DMS53 (cell line): ENCODE results near the gene LIME1.

ENCODE experiments used
- DNase-seq: peaks from one replicate; lab custom pipeline; 2025; lab: John Stamatoyannopoulos, UW

The LIME1 gene

DNA sequence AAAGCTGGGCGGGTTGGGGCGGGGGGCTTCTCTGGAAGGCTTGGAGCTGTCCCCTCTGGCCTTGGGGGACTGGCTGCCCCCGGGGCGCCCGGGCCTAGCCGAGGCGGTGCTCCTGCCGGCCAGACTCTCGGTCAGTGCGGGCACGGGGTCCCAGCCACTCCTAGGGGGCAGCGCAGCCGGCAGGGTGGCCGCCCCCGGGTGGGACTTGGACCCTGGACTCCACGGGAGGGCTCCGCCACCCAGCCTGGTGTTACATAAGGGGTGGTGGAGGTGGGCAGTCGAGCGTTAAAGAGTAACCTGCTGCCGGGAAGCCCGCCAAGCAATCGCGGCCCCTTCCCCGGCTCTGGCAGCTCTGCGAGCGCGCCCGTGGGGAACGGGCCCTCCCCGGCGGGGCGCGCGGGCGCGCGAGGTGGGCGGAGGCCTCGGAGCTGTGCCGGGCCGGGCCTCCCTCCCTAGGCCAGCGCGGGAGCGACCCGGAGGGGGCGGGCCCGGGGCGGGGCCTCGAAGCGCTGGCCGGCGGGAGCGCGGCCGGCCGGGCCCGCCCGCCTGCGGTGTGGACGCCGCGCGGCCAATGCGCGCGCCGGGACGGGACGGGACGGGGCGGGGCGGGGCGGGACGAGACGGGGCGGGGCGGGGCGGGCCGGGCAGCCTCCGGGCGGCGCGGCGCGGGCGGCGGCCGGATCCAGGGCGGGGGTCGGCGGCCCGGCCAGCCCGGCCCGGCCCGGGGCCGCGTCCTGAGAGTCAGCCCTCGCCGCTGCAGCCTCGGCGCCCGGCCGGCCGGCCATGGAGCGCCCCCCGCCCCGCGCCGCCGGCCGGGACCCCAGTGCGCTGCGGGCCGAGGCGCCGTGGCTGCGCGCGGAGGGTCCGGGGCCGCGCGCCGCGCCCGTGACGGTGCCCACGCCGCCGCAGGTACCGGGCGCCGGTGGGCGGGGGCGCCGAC lies 2.9 kb downstream of the LIME1 start, which contains the start of gene SLC2A4RG:
TSS of gene SLC2A4RG (plus strand) at position 647 of the 940 bp plus-strand sequence. CDS start at position 784, 137 bp downstream.
- DNase-seq, result peak; percentile 94

DNA sequence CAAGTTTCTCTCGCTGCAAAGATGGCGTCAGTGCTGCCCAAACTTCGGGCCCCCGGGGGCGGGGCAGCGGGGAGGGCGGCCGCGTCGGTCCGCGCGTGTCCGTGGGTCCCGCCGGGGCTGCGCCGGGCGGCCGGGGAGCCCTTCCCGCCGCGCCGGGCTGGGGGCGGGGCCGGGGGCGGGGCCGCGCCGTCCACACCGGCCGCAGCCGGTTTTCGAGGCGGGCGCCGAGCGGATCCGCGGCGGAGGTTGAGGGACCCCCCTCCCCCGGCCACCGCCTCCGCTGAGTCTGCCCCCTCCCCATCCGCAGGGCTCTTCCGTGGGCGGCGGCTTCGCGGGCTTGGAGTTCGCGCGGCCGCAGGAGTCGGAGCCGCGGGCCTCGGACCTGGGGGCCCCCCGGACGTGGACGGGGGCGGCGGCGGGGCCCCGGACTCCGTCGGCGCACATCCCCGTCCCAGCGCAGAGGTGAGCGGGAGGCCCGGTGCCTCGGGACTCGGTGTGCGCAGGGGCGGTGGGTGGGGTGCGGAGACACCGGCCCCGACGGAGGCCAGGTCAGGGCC lies 3.7 kb downstream of the LIME1 start:
- peak; percentile 78 for DNase-seq

- peak; percentile 90 for DNase-seq
Observed at GRCh38 chr20:63740627-63741353, 4.3 kb downstream of the LIME1 start.

DNA sequence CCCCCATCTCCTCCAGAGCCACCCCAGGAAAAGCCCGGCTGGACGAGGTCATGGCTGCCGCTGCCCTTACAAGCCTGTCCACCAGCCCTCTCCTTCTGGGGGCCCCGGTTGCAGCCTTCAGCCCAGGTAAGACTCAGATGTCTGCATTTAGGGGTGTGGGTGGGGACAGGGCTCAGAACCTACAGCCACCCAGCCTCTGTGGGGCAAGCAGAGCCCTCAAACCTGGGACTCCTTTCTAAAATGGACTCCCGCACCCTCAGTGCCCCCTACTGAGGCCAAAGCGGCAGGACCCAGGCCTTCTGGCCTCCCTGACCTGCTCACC lies 4.9 kb downstream of the LIME1 start:
- no peak for DNase-seq

DNA sequence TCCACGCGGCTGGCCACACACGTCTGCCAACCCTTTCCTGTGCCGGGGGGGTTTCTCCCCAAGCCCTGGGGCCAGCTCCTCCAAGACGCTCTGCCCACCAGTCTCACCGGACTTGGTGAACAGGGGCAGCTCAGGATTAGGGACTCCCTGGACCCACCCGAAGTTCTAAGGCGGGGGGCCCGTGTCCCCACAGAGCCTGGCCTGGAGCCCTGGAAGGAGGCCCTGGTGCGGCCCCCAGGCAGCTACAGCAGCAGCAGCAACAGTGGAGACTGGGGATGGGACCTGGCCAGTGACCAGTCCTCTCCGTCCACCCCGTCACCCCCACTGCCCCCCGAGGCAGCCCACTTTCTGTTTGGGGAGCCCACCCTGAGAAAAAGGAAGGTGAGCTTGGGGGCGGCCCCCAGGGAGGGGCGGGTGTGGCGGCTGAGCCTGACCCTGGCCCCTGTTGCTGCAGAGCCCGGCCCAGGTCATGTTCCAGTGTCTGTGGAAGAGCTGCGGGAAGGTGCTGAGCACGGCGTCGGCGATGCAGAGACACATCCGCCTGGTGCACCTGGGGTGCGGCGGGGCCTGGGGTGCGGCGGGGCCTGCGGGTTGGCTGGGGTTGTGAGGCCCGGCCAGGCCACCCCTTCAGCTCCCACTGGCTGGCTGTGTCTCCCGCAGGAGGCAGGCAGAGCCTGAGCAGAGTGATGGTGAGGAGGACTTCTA lies 5.4 kb downstream of the LIME1 start:
- no peak for DNase-seq

GRCh38 chr20:63742381-63743024 lies 6.0 kb downstream of the LIME1 start:
- no peak for DNase-seq

DNA sequence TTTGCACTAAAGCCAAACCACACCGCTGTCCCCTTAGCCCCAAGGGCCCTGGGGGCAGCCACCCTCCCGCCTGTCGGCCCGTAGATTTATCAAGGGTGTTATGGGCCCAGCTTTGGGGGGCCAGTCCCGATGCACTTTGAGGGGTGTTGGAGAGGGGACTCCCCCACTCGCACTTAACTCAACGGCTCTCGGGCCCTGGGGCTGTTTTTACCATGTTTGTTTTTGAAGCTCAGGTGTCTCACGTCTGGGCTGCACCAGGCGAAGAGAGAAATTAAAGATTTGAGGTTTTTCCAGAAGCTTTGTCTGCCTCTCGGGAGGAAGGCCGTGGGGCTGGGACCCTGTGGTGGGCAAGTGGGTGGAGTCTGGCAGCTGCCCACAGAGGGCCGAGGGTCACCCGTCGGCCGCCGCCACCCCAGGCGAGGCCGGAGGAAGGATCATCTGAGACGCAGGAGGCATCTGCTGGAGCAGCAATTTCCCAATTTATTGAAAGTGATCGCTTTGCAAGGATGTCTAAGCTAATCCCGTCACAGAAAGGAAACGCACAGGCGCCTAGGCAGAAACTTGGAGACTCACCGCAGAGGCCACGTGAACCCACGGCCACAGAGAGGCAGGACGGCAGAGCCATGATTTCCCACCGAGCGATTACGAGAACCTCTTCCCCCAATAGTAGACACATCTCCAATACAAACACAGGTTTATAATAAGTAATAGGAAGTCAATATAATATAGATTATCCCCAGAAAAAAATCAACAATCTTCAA lies 6.9 kb downstream of the LIME1 start:
- DNase-seq, result no peak

GRCh38 chr20:63744158-63744557 lies 7.7 kb downstream of the LIME1 start:
- DNase-seq, result no peak

- DNase-seq, result no peak
Observed at GRCh38 chr20:63744574-63745423, 8.3 kb downstream of the LIME1 start.

DNA sequence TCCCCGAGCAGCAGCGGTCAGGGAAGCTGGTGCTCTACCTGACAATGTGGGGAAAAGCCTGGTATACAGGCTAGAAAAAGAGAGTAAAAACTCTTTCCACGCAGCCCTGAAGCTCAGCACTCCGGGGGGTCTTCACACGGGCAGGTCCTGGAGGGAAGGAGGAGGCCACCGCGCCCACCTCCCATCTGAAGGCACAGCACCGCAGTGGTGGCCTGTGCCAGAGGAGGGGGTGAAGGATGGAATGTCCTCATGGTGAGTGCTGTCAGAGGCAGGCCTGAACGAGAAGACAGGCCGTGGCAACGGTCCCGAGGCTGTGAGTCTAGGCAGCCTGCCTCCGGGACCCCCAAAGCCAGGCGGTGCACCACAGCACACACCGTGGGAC lies 9.0 kb downstream of the LIME1 start:
- DNase-seq, result no peak

GRCh38 chr20:63745961-63746731 lies 9.7 kb downstream of the LIME1 start:
- no peak for DNase-seq

DNA sequence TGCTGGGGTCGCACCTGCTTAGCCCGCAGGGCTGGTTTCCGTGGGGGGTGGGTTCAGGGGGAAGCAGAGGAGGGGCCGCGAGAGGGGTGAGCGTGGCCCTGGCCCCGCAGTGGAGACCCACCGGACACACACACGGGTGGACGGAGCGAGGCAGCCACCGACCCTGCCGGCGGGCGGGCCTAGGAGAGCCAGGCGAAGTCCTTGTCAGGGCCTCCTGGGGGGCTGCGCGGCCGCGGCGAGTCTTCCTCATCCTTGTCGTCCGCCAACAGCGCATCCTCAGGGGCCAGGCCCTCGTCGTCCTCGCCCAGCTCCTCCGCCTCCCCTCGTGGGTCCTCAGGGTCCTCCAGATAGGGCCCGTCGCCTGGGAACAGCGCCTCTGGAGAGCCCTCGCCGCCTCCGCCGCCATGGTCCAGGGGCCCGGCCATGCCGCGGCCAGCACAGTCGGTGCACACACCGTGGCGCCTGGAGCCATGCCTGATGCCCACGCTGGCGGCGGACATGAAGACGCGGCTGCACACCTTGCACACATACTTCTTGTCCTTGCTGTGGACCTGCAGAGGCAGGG lies 10.4 kb downstream of the LIME1 start:
- no peak for DNase-seq

DNA sequence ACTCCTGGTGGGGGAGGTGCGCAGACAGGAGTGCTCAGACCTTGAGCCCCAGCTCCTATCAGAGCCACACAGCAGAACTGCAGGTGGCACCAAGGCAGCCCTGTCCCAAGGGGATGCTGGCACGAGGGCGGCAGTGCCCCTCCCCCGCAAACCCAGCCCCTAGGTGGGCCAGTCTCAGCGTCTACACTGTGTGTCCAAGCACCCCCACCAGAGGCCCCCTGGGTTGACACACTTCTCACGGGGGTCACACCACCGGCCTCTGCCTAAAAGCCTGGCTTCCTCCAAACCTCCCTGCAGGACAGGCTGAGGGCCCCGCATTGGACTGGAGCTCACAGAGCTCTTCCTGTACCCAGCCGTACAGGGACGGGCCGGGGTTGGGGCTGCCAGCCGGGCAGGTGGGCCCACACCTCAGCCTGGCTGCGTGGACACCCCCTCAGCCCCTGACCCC lies 11.2 kb downstream of the LIME1 start:
- DNase-seq, result no peak

DNA sequence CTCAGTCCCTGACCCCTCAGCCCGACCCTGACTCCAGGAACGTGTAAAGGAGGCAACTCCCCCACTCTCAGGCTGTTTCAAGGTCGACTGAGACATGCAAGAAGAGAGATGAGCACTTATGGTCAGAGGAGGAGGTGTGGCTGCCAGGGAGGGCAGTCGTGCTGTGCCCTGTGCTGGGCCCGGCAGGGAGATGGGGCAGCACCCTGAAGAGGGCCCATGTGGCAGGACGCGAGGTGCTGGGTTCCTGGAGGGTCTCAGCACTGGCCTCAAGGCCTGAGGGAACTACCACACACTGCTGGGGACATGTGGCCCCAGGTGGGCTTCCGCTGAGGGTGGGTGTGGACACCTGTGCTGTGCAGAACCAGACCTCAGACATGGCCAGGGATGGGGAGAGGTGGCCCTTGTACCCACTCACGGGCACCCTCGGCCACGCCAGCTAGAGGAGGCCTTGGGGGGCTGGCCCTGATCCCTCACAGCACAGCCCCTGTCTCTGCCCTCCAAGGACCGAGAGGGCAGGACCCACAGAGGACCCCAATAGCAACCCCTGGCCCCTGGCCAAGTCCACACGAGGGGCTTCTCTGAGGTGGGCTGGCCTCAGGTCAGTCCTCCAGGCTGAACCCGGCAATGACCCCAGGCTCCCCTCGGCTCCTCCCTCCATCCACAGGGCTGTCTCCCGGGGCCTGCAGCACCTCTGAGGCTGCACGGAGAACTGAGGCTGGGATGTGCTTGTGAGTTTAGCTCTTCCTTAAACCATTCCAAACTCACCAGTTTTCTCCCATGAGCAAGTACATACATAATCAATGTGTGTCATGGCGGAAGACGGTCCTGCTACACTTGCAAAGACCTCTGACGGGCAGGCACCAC lies 11.8 kb downstream of the LIME1 start:
- DNase-seq, result no peak

DNA sequence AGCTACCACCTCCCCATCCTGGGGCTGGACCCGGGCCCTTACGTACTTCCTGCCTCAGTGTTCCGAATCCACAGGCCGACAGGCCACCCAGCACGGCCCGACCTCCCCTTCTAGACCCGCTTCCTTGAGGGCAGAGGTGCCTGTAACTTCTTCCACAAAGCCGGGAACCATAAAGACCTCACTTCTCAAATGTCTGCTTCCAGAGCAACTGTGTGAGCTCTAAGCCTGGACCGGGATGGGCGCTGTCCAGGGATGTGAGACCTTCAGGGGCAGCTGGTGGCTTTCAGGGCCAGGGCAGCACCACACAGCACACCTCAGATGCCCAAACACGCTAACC lies 12.4 kb downstream of the LIME1 start:
- no peak for DNase-seq

DNA sequence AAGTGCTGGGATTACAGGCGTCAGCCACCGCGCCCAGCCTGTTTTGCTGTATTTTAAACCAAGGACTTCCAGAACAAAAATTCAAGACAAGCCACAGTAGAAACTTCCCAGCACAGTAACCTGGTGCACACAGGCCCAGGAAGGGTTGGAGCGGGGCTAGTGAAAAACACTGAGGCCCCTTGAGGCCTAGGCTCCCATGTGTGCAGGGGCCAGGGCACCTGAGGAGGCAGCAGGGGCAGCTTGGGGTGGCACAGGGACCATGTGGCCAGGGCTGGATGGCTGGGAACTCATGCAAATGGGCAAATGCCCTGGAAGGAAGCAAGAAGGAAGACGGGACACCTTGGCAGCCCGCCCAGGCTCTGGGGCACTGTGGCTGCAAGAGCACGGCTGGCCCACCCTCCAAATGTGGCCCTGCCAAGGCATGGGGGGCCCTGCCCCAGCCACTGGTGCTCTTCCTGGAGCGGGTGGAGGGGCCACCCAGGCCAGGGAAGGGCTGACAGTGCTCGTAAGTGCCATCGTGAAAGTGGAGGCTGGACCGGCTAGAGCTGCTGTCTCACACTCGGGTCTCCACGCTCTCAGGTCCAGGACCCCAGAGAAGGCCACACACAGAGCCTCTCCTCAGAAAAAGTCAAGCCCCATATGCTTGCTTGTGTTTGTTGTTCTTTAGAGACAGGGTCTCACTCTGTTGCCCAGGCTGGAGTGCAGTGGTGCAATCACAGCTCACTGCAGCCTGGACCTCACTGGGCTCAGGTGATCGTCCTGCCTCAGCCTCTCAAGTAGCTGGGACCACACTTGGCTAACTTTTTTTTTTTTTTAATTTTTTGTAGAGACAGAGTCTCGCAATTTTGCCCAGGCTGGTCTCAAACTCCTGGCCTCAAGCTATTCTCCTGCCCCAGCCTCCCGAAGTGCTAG lies 13.4 kb downstream of the LIME1 start:
- no peak for DNase-seq
